Right renal pelvis (tissue), 4 donors: ENCODE results near the gene GRPR. TPM values are rescaled to one million over a fixed set of nuclear protein-coding genes. Genes with fewer than 3 reads are reported as not detected.

ENCODE experiments used
- DNase-seq, 4 donors: peaks; one replicate each; pipeline ENCODE4 v3.0.0-alpha.2; 2013; ENCODE audit warnings: low read depth in 4 of 4, low spot score in 3 of 4, missing footprints in 1 of 4
- polyA plus RNA-seq, 4 donors: library from polyadenylated mRNA; unstranded; fragments of 120-200 nt; gene quantifications; one replicate each; pipeline ENCODE4 v1.2.1, GENCODE V29; 2013; ENCODE audit not compliant: insufficient read length in 4 of 4

Gene GRPR
- polyA plus RNA-seq = under 1 TPM; 0.24 to 0.40 (median 0.27) TPM

GRCh38 chrX:16123222-16123786 is at the start of gene GRPR:
TSS of gene GRPR (plus strand) at chrX:16123565. CDS start at chrX:16123954, 389 bp downstream.
- peak; percentile 31 to 56 (median 49) for DNase-seq

DNA sequence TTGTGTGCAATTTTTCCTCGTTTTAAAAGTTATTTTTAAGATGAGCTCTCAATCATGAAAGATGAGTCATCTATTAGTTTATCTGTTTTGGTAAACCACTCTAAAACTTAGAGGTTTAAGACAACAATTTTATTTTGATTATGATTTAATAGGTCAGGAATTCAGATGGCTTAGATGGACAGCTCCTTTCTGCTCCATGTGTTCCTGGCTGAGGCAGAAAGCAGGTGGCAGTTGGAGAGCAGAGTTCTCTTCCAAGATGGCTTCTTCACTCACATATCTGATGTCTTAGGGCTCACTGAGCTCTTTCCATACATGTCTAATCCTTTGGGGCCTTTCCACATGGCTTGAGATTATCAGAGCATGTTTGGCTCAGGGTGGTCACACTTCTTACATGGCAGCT is 48.3 kb upstream of the GRPR start:
- DNase-seq = no peak

DNA sequence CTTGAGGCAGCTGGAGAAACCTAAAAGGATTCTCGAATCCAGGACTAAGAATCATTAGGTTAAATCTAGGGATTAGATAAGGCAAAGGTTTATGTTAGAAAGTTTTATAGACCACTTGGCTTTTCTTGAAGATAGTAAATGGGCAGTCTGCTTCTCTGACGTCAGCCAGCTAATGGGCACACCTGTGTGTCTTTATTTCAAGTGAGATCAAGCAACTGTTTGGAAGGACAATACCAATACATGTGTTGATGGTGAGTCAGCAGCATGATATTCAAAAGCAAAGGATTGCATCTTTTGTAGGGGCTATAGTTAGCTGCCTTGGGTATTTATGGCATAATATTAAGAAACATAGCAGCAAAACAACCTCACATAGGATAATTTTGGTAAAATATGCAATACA is 46.5 kb upstream of the GRPR start:
- no peak for DNase-seq

GRCh38 chrX:16077811-16078210 is 45.6 kb upstream of the GRPR start:
- DNase-seq = no peak

DNA sequence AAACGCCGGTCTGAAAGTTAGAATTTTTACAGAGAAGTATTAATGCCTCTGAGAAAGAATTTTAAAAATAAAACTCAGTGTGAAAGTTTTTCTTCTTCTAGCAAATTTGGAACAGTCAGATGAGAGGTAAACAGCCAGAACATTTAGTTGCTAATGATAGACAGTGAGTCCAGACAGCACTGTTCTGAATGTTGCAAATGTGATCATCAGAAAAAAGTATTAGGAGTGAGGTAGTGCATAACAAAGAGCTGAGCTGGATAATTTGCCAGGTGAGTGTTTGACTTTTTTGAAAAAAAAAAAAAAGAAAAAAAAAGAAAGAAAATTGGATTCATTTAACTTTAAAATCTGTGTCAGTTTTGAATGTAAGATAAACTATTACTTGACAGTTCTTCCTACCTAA is 42.0 kb upstream of the GRPR start:
- DNase-seq = no peak

GRCh38 chrX:16082470-16083085 is 40.8 kb upstream of the GRPR start:
- DNase-seq = no peak

- DNase-seq = peak in 2 of 4 donors; percentile 10 to 11
Measured at GRCh38 chrX:16087076-16087475, 36.3 kb upstream of the GRPR start.

GRCh38 chrX:16089086-16089485 is 34.3 kb upstream of the GRPR start:
- DNase-seq = no peak

GRCh38 chrX:16096141-16096540 is 27.2 kb upstream of the GRPR start:
- no peak for DNase-seq

DNA sequence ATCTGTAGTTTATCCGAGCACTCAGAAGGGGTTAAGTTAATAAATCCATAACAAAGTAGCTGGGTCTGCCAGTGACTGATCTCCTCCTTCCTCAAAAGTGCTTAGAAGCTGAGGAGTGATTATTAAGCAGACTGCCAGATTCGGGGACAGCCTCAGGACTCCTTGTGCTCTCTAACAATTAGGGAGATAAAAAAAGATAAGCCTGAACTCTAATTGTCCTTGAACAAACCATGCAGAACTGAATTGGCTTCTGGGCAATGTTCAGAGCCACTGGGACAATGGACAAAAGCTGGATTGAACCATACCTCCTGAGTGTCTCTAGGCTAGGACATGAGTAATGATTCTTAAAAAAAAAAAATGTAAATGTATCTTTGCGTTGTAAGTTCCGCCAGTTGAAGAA is 22.7 kb upstream of the GRPR start:
- DNase-seq = no peak

DNA sequence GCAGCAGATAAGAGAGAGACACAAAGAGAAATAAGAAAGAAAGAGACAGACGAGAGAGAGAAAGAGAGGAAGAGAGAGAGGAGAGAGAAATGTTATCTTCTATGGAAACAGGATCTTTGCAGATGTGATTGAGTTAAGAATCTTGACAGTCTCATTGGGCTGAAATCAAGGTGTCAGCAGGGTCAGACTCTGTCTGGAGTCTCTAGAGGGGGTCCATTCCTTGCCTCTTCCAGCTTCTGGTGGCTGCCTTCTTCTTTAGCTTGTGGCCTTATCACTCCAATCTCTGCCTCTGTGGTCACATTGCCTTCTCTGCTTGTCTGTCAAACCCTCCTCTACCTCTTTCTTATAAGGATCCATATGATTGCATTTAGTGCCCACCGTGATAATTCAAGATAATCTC is 21.8 kb upstream of the GRPR start:
- no peak for DNase-seq

DNA sequence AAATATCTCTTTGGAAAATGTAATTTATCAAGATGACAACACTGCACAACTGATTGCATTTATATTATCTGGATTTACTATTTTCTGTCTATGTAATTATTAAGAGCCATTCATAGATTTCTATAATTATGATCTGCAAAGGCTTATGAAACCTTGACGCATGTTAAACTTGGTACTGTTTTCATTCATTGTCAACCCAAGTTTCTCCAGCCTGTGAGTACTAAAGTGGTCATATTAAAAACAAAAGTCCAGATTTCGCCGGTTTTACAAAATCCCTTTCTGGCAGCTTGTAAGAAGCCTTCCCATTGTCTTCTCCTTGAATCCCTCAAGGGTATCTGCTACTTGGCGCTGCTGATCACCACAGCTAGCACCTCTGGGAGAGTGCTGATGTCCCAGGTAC is 19.7 kb upstream of the GRPR start:
- DNase-seq = no peak

DNA sequence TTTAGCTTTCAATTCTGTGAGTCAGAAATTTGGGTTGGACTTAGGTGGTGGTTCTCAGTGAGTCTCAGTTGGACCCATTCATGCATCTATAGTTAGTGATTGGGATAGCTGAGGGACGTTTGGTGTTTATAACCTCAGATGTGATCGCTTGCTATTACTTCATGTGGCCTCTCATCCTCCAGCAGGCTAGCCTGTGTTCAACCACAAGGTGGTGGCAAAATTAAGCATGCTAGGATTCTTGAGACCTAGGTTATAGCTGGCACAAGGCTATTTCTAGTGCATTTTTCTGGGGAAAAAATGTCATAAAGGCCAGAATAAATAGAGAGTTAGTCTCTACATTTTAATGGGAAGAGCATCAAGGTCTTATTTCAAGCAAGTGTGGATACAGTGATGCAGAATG is 10.9 kb upstream of the GRPR start:
- no peak for DNase-seq

DNA sequence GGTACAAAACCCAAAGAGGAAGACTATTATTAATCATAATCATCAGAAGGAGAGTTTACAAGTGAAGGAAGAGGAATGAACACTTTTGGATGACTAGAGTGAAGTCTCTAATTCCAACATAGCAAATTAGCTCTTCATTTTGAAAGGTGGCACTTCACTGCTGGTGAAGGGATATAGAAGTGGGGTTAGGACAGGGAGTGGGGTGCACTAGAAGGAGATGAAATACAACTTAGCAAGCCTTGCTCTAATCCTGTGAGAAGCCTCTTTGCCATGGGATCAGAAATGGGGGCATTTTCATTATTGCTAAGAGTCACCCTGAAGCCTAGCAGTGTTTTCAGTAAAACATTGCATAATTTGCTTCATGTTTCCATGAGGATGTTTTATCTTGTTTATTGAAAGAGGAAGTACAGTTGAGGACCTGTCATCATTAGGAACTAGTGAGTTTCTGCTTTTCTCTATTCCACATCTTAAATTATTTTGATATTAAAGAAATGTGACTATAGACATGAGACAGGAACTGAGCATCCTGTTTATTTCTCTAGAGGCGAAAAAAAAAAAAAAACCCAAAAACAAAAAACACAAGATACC is 9.3 kb upstream of the GRPR start:
- no peak for DNase-seq

- no peak for DNase-seq
Measured at GRCh38 chrX:16114611-16115010, 8.8 kb upstream of the GRPR start.

DNA sequence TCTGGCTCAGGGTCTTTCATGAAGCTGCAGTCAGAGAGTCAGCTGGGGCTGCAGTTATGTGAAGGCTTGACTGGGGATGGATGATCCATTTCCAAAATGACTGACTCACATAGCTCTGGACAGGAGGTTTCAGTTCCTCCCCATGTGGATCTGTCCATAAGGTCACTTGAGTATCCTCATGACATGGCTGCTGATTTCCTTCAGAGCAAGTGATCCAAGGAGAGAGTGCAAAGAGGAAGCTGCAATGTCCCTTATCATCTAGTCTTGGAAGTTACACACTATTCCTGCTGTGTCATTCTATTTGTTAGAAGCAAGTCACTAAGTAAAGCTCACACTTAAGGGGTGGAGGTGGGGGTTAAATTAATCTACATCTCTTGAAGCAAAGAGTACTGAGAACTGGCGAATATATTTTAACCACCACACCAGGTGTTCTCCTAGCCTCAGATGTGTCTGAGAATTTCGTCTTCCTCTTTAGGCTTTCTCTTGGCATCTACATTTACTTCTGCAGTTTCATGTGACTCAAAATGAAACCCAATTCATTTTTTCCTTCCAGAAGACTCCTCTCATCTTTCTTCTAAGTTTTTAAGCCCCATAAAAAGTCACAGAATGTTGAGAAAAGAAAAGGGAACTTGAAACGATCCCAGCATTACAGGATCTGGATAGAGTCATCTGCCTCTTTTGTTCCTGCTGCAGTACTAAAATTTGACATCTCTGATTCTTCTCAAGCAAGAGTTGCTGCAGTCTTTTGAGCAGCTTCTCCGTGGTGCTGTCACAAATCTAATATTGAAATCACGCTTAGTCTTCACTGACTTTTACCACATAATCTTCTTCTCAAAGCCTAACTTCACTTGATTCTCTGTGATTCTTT is 3.8 kb upstream of the GRPR start:
- DNase-seq = no peak

GRCh38 chrX:16120431-16120830 is 2.9 kb upstream of the GRPR start:
- DNase-seq = no peak

DNA sequence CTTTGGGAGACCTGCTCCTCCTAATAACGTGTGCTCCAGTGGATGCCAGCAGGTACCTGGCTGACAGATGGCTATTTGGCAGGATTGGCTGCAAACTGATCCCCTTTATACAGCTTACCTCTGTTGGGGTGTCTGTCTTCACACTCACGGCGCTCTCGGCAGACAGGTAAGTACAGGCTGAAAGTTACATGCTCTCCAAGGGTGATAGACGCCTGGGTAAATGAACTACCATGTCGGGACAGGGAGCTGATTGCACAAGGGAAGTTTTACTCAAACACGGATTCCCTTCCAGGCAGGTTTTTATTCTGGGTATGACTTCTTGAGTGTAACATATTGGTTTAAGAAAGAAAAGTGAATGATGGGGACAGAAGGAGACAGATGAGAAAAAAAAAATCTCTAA is 836 bp downstream of the GRPR start:
- DNase-seq = no peak

- no peak for DNase-seq
Measured at GRCh38 chrX:16125520-16126149, 2.3 kb downstream of the GRPR start.

GRCh38 chrX:16130707-16131106 is 7.3 kb downstream of the GRPR start:
- DNase-seq = no peak

DNA sequence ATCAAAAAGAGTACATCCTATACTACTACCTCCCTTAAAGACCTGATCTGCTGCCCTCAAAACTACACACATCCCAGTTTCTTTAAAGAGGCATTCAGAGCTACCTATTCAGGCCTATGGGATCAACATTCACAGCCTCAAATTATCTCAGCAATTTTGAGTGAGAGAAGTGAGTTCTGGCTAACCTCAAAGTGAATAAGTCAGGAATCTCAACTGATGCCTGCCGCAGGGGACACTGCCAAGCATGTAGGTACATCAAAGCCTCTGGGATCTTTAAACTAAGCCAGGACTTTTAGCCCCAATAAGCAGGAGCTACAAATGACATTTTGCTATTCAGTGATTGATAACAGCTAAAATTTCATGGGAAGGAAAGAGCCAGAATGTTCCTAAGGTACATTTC is 11.6 kb downstream of the GRPR start:
- no peak for DNase-seq
